HG02852 (cell line): ENCODE data around the gene NPTX1.

ENCODE experiments used
- ATAC-seq: cut with Tn5 transposase; IDR thresholded peaks from one replicate; pipeline ENCODE4 v1.9.1; 2021; ENCODE audit warnings: mild to moderate bottlenecking, moderate library complexity; ENCODE audit not compliant: unreplicated experiment

Gene NPTX1

DNA sequence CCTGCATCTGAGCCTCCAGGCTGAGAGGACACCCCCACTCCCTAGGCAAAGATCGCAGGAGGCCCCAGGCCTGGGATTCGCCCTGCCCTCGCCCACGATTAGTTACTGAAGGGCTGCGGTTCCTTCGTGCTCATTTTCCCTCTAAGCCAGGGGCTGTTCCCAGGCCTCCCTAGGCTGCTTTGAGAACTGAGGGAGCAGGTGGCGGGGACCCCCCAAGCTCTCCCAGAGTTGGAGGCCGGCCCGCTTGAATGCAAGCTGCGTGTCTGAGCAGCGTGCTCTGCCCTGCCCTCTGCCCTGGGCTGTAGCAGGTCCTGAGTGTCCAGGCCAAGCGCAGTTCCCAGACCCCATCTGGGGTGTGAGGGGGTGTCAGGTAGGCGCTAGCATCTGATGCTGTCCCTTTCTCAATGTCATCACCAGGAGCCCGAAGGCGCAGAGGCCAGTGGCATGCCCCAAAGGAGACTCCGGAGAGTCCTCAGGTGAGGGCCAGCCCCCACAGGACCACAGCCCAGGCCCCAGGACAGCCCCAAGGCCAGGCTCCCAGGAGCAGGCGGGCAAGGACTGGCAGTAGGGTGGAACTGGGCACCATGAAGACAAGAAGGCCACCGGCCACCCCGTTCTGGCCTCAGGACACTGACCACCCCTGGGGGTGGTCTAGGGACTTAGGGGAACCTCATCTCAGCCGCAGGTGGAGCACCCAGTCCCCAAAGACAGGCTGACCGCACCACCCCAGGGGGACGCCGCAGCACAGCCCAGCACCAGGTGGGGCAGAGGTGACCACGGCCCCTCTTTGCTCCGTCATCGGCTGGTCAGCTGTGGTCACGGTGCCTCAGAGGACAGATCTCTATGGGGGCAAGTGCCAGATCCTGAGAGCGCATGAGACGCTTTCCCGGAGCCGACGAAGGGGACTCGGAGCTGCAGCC lies 46.8 kb downstream of the NPTX1 start:
- no peak for ATAC-seq

- ATAC-seq = no peak
Observed at GRCh38 chr17:80428796-80429195, 47.6 kb downstream of the NPTX1 start.

DNA sequence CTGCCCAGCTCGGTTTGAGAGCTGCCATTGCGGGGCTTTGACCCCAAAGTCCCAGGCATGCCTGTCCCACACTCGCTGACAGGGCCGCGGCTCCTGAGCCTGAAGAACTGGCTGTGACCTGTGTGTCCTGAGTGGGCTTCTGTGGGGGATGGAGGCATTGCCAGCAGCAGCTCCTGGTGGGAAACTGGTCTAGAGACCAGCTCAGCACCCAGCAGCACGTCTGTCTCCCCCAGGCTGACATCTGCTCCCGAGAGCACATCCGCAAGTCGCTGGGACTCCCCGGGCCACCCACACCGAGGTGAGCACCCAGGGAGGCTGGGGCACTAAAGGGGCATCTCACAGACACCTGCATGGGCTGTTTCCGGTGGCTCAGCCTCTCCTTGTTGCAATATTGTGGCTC lies 48.0 kb downstream of the NPTX1 start:
- ATAC-seq = no peak

GRCh38 chr17:80427366-80428282 lies 48.8 kb downstream of the NPTX1 start:
- no peak for ATAC-seq

- no peak for ATAC-seq
Observed at GRCh38 chr17:80426671-80427326, 49.6 kb downstream of the NPTX1 start.

GRCh38 chr17:80425835-80426426 lies 50.5 kb downstream of the NPTX1 start:
- ATAC-seq = no peak

- no peak for ATAC-seq
Observed at GRCh38 chr17:80424878-80425765, 51.3 kb downstream of the NPTX1 start.

DNA sequence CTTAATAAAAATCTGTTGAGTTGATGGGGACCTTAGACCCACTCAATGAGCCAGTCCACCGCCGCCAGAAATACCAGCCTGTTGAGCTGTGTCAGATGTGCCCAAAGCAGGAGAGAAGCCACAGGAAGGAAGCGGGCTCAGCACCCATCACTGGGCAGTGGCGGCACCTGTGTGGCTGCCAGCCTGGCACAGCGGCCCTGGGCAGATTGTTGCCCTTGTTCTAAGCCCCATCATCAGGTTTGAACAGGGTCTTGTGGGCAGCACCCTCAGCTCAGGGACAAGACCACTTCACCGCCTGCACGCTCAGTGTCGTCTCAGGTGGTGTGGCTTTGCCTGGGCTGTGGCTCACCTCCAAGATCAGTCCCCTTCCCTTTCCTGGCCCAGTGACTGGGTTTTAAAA lies 52.1 kb downstream of the NPTX1 start:
- no peak for ATAC-seq

- no peak for ATAC-seq
Observed at GRCh38 chr17:80423536-80424225, 52.7 kb downstream of the NPTX1 start.

- ATAC-seq = no peak
Observed at GRCh38 chr17:80422981-80423380, 53.4 kb downstream of the NPTX1 start.

GRCh38 chr17:80422276-80422675 lies 54.1 kb downstream of the NPTX1 start:
- no peak for ATAC-seq

DNA sequence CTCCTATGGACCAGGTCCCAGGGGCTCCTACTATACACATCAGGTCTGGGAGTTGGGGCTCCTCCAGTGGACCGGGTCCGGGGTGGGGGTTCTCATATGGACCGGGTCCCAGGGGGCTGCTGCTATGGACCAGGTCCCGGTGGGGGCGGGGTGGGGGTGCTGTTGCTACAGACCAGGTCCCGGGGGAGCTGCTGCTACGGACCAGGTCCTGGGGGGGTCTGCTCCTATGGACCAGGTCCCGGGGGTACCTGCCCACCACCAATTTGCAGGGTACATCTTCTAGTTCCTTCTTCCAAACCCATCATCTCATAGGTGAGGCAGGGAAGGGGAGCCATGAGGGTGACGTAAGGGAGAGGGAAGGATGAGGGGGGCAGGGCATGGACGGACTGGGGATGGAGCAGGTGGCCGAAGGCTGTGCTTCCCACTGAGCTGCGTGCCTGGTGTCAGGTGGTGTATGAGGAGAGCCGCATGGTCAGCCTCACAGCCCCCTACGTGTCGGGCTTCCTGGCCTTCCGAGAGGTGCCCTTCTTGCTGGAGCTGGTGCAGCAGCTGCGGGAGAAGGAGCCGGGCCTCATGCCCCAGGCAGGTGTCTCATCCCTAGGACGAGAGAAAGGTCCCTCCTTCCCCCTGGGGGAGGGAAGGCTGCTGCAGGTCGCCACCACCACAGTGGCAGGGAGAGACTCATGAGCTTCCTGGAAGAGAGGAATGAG lies 54.9 kb downstream of the NPTX1 start:
- no peak for ATAC-seq

DNA sequence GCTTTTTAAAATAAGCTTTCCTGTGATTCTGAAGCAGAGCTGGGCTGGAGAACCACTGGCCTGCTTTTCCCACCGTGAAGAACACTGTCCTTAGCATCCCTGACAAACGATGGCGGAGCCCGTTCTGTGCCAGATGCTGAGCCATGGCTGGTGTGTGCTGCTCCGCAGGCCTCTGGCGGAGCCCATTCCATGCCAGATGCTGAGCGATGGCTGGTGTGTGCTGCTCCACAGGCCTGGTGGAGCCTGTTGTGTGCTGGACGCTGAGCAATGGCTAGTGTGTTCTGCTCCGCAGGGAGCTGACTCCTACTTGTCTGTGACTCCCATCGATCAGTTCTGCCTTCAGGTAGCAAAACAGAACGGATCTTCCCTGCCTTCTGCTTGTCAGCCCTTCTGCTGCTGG lies 57.2 kb downstream of the NPTX1 start:
- ATAC-seq = no peak

DNA sequence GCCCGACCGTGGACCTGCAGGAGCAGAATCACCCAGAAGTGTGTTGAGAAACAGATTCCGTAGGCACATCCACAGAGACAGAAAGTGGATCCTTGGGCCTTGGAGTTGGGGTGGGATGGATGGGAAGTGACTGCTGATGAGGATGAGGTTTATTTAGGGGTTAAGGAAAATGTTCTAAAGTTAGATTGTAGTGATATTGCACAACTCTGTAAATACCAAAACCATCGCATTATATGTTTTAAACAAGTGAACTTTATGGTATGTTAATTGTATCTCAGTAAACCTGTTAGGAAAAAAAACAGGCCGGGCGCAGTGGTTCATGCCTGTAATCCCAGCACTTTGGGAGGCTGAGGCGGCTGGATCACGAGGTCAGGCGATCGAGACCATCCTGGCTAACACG lies 57.8 kb downstream of the NPTX1 start:
- ATAC-seq = no peak
